ENCODE measurements around the gene IQGAP2.

Gene IQGAP2

DNA sequence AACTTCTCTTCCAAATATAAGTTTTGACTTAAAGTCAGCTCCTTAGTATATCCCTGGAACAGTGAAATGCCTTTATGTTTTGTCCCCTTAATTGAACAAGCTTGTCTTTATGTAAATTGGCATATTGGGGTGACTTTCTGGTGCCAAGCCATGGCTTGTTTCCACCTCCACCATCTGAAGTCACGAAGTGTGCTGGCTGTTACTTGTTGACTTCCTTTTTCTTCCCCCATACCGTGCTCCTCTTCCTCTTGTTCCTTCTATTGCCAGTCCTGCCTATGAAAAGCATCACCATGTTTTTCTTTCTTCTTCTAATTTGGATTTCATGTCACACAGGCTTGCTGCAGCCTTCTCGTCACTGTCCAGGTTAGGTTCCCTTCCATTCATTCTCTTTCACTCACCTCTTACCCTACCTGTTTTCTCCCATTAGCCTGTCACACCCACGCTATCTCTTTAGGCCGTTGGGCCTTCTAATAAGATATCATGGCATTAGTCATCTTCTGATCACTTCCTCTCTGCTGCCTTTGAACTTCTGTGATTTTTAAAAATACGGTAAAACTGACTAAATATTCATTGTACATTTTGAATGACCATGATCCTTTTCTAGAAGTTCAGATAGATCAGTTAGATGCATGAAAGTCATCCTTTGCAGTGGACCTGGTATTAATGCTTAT lies 48.1 kb downstream of the IQGAP2 start:
- DNase-seq, result no peak

- DNase-seq, result no peak
Measured at GRCh38 chr5:76455531-76456133, 52.5 kb downstream of the IQGAP2 start.

DNA sequence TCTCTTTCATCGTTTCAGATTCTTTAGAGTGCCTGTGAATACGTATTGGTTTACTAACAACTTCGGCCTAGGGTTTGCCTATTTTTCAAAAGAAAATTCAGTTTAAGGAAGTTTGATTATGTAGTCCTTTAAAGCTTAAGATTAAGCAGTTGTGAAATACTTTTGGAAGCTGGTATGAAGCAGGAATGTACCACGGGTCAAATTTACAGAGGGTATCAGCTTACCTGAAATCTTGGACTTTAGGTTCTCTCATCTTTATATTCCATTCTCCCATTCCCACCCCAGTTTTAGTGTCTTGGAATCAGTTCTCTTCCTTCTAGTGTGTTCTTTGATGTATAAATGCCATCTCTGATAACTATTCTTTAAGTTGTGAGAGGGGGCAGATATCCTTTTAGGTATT lies 53.2 kb downstream of the IQGAP2 start:
- no peak for DNase-seq

DNA sequence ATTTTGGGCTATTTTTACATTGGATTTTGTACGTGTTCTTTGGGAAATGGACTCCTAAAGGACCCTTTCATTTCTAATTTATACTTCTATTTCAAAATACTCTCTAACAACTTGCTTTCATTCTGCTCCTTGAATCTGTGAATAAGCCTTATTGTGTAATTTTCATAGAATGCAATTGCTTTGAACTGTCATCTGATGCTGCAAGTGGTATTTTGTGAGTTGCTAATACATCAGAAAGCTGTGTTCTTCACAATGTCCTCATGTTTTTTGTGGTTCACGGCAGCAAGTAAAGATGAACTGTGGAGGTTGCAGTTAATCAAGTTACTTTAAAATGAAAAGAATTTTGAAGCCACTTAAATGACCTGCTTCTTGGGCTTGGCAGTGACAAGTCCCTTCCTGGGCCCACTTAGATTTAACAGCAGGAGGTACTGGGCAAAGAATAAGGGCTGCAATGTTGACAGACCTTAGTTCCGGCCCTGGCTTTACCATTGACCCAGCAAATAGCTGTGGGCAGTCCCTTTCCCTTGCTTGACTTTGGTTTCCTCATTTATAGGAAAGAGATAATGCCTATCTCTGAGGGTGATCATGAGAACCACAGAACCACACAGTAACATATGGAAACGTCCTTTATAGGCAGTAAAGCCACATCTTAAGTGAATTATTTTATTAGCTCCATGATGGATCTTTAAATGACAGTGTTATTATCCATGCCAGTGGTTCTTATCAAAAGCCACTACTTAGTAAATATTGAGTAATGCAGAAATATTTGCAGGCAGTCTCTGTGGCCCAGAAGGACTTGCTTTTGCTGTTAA lies 54.8 kb downstream of the IQGAP2 start:
- DNase-seq, result no peak

DNA sequence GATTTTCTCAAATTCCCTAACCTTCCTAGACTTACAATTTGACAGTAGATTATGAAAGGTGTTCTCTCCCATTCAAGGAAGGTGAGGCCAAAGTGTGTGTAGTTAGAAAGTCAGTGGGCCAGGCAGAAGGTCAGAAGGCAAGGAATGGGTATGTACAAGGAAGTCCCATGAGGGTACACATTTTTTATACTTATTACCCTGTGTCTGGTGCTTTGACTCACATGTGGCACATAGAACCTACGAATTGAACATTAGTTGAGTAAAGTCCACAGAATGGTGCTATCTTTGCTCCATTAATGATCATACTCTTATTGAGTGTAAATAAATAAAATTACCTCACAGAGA lies 55.4 kb downstream of the IQGAP2 start:
- DNase-seq, result no peak

DNA sequence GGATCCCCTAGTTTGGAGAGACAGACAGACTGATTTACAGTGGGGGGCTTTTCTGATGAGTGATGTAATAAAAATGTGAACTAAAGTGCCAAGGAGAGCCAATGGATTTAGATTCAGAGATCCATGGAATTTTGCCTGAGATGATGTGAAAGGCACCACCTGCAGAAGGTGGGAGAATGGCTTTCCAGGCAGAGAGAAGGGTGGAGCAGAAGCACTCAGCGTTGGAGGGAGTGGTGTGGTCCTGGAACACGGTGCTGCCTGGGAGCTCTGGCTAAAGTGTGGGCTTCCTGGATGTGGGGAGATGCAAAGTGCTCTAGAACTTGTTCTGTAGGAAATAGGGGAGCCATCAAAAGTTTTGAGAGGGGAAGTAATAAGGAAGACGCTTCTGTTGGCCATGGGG lies 57.0 kb downstream of the IQGAP2 start:
- DNase-seq, result no peak

DNA sequence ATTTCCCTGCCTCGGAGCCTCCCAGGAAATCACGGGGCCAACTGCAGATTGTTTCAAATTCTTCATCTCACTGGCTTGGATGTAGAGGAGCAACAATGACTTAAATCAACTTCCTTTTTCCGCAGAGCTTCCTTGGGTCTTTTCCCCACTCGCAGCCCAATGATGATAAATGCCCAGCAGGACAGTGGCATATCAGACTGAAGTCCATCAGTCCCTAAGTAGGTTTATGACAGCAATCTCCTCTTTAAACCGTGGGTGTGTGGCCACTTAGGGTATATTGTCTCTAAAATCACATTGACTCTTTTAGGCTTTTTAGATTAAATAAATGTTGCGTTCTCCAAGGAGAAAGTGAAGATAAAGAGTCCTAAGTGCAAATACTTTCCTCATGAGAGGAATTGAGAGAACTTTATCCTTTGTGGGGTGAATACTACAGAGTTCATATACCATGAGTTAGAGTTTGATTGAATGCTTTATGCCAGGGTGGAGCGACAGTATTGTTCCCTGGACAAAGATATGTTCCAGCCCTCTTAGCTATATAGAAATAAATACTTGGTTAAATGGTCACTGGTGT lies 59.1 kb downstream of the IQGAP2 start:
- no peak for DNase-seq

- no peak for DNase-seq
Measured at GRCh38 chr5:76467216-76467615, 64.1 kb downstream of the IQGAP2 start.

GRCh38 chr5:76468635-76469425 lies 65.7 kb downstream of the IQGAP2 start:
- no peak for DNase-seq

- no peak for DNase-seq
Measured at GRCh38 chr5:76469656-76470290, 66.7 kb downstream of the IQGAP2 start.

DNA sequence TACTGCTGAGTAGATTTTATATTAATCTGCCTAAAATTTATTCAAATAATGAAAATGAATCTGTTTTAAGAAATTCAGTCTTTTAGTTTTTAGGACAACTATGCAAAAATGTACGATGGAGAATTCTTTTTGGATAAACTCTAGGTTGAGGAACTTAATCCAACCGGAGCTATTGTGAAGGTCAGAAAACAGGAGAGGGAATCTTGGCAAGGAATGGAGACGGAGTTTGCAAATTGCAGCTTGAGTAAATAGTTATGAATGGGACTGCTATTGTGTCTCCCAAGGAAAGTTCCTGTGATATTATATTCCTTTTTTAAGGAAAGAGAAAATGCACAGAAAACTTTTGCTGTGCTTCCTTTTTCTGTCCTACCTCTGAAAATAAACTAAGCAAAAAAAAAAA lies 67.9 kb downstream of the IQGAP2 start:
- no peak for DNase-seq

- DNase-seq, result no peak
Measured at GRCh38 chr5:76471406-76471805, 68.3 kb downstream of the IQGAP2 start.

DNA sequence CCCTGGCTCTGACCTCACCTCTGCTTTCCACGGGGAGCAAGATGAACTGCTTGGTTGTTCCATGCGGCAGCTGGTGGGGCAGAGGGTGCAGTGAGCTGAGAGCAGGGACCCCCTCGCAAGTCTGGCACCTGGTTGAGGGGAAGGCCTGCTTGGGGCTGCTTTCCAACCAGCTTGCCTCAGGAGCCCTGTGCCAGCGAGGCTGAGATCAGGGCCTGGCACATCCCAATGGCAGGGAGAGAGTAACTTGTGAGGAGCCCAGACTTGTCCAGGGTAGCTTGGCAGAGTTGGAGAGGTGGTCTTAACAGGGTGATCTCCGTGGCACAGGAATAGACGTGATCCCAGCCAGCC lies 68.9 kb downstream of the IQGAP2 start:
- DNase-seq, result no peak

- no peak for DNase-seq
Measured at GRCh38 chr5:76472335-76473008, 69.4 kb downstream of the IQGAP2 start.

GRCh38 chr5:76473009-76473336 lies 69.9 kb downstream of the IQGAP2 start:
- DNase-seq, result no peak

- DNase-seq, result no peak
Measured at GRCh38 chr5:76473661-76474060, 70.6 kb downstream of the IQGAP2 start.

GRCh38 chr5:76474377-76474776 lies 71.3 kb downstream of the IQGAP2 start:
- DNase-seq, result no peak

- DNase-seq, result no peak
Measured at GRCh38 chr5:76475385-76475784, 72.3 kb downstream of the IQGAP2 start.

DNA sequence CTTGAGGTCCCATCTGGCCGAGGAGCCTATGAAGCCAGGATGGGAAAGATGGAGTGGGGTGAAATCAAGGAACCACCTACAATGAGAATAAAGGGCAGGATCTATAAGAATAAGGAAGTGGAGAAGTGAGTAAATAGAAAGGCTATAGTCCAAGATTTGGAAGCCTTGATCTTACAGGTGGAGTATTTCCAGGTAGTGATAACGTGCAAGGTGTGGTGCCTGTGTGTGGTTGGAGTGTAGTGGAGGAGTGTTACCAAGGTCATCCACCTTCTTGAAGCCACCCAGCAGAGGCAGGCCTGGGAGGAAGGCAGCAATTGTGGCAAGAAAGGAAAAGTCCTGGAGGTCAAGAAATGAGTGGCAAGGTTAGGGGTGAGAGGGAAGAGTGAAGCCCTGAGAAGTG lies 72.9 kb downstream of the IQGAP2 start:
- no peak for DNase-seq

DNA sequence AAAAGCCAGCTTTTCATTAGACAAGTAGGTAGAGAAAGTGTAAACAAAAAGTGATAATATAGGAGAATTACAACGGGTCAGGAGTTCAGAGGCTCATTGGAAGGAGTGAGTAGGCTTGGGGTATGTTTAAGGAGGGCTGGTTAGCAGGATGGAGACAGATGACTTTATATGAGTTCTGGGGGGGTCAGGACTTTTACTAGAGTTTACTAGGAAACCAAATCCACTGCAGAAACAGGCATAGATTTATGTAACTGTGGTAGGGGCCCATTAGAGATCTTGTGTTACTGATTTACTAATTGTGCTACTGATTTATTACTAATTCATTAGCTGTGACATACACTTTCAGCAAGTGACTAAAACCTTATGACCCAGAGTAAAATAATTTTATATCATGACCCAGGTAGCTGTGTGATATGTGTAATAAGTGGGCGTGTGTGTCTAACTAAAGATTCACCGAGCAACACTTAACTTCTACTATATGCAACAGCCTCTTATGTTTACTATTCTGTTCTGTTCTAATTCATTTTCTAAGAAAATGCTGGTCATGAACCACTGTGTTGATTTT lies 73.5 kb downstream of the IQGAP2 start:
- DNase-seq, result no peak

GRCh38 chr5:76477061-76477460 lies 74.0 kb downstream of the IQGAP2 start:
- no peak for DNase-seq

DNA sequence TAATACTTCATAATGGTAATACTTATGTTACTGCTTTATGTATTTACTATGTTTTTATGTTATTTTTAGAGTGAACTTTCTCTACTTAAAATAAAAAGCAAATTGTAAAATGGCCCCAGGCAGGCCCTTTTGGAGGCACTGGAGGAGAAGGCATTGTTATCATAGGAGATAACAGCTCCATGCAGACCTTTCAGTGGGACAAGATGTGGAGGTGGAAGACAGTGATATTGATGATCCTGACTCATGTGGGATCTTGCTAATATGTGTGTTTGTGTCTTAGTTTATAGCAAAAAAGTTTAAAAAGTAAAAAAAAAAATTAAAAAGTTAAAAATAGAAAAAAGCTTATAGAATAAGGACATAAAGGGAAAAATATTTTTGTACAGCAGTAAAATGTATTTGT lies 74.5 kb downstream of the IQGAP2 start:
- DNase-seq, result no peak
